Measurements from ENCODE around the gene ACTA2. TPM values are rescaled to one million over a fixed set of nuclear protein-coding genes. Genes with fewer than 3 reads are reported as not detected.

The ACTA2 gene
- total RNA-seq, 1 donor: 855 TPM

- Histone ChIP-seq H3K9me3 (ENCODE audit: low read depth, low read length) (no peaks in the 10 kb centered on the region), H2AFZ (ENCODE audit: low read length) (no peak overlapping the region), H3K79me2 (ENCODE audit: insufficient read depth, low read length) (peaks cover 10% of the 10 kb centered on the region), H3K4me2 (ENCODE audit: insufficient read depth, low read length) (no peak overlapping the region), H3K27ac (ENCODE audit: low read depth, low read length) (no peak overlapping the region), H3K4me3 (ENCODE audit: insufficient read depth, low read length) (no peak overlapping the region), H3K36me3 (ENCODE audit: insufficient read depth, low read length) (peaks cover 69% of the 10 kb centered on the region), H3K4me1 (ENCODE audit: insufficient read depth, low read length) (peaks cover 6% of the 10 kb centered on the region), H4K20me1 (ENCODE audit: insufficient read depth, low read length) (no peaks in the 10 kb centered on the region), H3K27me3 (ENCODE audit: insufficient read depth, low read length) (no peaks in the 10 kb centered on the region)
- DNase-seq (ENCODE audit: insufficient read length, low spot score, missing footprints): no peak
- TF ChIP-seq, protein P1, sequence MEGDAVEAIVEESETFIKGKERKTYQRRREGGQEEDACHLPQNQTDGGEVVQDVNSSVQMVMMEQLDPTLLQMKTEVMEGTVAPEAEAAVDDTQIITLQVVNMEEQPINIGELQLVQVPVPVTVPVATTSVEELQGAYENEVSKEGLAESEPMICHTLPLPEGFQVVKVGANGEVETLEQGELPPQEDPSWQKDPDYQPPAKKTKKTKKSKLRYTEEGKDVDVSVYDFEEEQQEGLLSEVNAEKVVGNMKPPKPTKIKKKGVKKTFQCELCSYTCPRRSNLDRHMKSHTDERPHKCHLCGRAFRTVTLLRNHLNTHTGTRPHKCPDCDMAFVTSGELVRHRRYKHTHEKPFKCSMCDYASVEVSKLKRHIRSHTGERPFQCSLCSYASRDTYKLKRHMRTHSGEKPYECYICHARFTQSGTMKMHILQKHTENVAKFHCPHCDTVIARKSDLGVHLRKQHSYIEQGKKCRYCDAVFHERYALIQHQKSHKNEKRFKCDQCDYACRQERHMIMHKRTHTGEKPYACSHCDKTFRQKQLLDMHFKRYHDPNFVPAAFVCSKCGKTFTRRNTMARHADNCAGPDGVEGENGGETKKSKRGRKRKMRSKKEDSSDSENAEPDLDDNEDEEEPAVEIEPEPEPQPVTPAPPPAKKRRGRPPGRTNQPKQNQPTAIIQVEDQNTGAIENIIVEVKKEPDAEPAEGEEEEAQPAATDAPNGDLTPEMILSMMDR (IDR thresholded peaks at IDR 0.05; ENCODE audit: extremely low read depth, low read depth, low read length): no peak
Measured at GRCh38 chr10:88943778-88944177, 8.8 kb downstream of the ACTA2 start.

GRCh38 chr10:88941026-88941425, 11.5 kb downstream of the ACTA2 start:
- Histone ChIP-seq H3K4me3 (ENCODE audit: insufficient read depth, low read length) (no peak overlapping the region), H3K9me3 (ENCODE audit: low read depth, low read length) (no peaks in the 10 kb centered on the region), H3K79me2 (ENCODE audit: insufficient read depth, low read length) (no peaks in the 10 kb centered on the region), H3K4me2 (ENCODE audit: insufficient read depth, low read length) (no peak overlapping the region), H2AFZ (ENCODE audit: low read length) (no peak overlapping the region), H3K36me3 (ENCODE audit: insufficient read depth, low read length) (peaks cover 85% of the 10 kb centered on the region), H3K27me3 (ENCODE audit: insufficient read depth, low read length) (no peaks in the 10 kb centered on the region), H3K27ac (ENCODE audit: low read depth, low read length) (no peak overlapping the region), H3K4me1 (ENCODE audit: insufficient read depth, low read length) (no peaks in the 10 kb centered on the region), H4K20me1 (ENCODE audit: insufficient read depth, low read length) (no peaks in the 10 kb centered on the region)
- DNase-seq (ENCODE audit: insufficient read length, low spot score, missing footprints): no peak
- TF ChIP-seq, protein P1 (IDR thresholded peaks at IDR 0.05; ENCODE audit: extremely low read depth, low read depth, low read length): no peak

- H2AFZ ChIP-seq (ENCODE audit: low read length): no peak overlapping the region
- no peak for DNase-seq (ENCODE audit: insufficient read length, low spot score, missing footprints)
- H3K4me2 ChIP-seq (ENCODE audit: insufficient read depth, low read length): no peak overlapping the region
- peaks cover 9% of the 10 kb centered on the region for H3K4me1 ChIP-seq (ENCODE audit: insufficient read depth, low read length)
- TF ChIP-seq, protein P1 (IDR thresholded peaks at IDR 0.05; ENCODE audit: extremely low read depth, low read depth, low read length): no peak
- H3K4me3 ChIP-seq (ENCODE audit: insufficient read depth, low read length): no peak overlapping the region
- H3K27ac ChIP-seq (ENCODE audit: low read depth, low read length): no peak overlapping the region
- no peaks in the 10 kb centered on the region for H3K9me3 ChIP-seq (ENCODE audit: low read depth, low read length)
- H4K20me1 ChIP-seq (ENCODE audit: insufficient read depth, low read length): no peaks in the 10 kb centered on the region
- H3K27me3 ChIP-seq (ENCODE audit: insufficient read depth, low read length): no peaks in the 10 kb centered on the region
- no peaks in the 10 kb centered on the region for H3K79me2 ChIP-seq (ENCODE audit: insufficient read depth, low read length)
- peaks cover 91% of the 10 kb centered on the region for H3K36me3 ChIP-seq (ENCODE audit: insufficient read depth, low read length)
Measured at GRCh38 chr10:88938938-88939337, 13.6 kb downstream of the ACTA2 start.

DNA sequence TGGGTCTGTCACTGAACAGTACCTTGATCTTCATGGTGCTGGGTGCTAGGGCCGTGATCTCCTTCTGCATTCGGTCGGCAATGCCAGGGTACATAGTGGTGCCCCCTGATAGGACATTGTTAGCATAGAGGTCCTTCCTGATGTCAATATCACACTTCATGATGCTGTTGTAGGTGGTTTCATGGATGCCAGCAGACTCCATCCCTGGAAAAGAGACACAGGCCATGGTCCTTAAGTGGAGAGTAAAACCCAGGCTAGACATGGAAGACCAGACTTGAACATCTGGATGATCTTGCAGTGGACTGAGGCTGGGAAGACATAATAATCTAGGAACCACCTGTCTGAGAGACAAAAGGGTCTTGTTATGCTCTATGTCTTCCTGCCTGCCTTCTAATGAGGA, 14.5 kb downstream of the ACTA2 start:
- Histone ChIP-seq H3K4me3 (ENCODE audit: insufficient read depth, low read length) (no peak overlapping the region), H3K27ac (ENCODE audit: low read depth, low read length) (no peak overlapping the region), H3K79me2 (ENCODE audit: insufficient read depth, low read length) (no peaks in the 10 kb centered on the region), H3K9me3 (ENCODE audit: low read depth, low read length) (no peaks in the 10 kb centered on the region), H3K27me3 (ENCODE audit: insufficient read depth, low read length) (no peaks in the 10 kb centered on the region), H2AFZ (ENCODE audit: low read length) (no peak overlapping the region), H3K4me1 (ENCODE audit: insufficient read depth, low read length) (peaks cover 9% of the 10 kb centered on the region), H4K20me1 (ENCODE audit: insufficient read depth, low read length) (no peaks in the 10 kb centered on the region), H3K4me2 (ENCODE audit: insufficient read depth, low read length) (no peak overlapping the region), H3K36me3 (ENCODE audit: insufficient read depth, low read length) (peaks cover 88% of the 10 kb centered on the region)
- no peak for DNase-seq (ENCODE audit: insufficient read length, low spot score, missing footprints)
- TF ChIP-seq, protein P1 (IDR thresholded peaks at IDR 0.05; ENCODE audit: extremely low read depth, low read depth, low read length): no peak
